ENCODE data around the gene POLQ.
"Not testable (repeated sequence)": the region's sequence is repeated elsewhere in the genome, so short reads cannot be mapped to it uniquely, and the experiment has no call there.

- not testable (repeated sequence) for TF ChIP-seq CTCF (conservative IDR thresholded peaks at IDR 0.05 in 1 of 2, IDR thresholded peaks at IDR 0.05 in 1 of 2; ENCODE audit: extremely low read depth in 1 of 2, insufficient read depth in 1 of 2, low read depth in 1 of 2, low read length in 2 of 2); EZH2 (IDR thresholded peaks at IDR 0.05; ENCODE audit: borderline replicate concordance, low read length)
Observed at GRCh38 chr3:121398051-121398450, 147.7 kb downstream of the POLQ start.

All from mammary epithelial cell (primary cell).